LNCAP (cell line): ENCODE data around the gene NOL6.

Experiments
- TF ChIP-seq, protein P1 (sequence below): fragments of 450-650 bp; IDR thresholded peaks from 2 replicates; pipeline ENCODE4 v1.5.1; 2017; ENCODE audit warnings: mild to moderate bottlenecking

Gene NOL6

DNA sequence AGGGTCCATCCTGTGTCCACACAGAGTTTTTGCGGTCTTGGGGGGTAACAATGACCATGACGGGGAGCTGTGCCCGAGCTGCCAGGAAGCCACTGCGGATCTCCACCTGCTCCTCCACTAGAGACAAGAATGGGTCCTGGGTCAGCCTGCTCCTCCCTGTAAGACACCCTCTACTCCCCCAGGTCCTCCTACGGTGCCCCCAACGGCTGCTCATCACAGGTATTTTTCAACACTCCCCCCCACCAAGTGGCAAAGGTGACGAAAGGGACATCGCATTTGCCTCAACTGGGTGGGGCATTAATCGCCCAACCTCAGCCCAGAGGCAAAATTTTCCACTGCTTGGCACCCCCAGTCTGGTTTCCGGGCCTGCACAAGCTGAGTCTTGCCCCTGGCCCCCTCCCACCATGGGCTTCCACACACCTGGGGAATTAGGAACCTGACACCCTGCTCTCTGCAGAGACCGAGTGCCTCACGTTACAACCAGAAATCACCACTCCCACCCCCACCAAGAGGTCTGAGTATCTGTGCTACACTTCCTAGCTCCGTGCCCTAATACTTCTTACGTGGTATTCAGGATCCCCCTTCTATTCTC is 9.6 kb downstream of the NOL6 start:
- TF ChIP-seq, protein P1, sequence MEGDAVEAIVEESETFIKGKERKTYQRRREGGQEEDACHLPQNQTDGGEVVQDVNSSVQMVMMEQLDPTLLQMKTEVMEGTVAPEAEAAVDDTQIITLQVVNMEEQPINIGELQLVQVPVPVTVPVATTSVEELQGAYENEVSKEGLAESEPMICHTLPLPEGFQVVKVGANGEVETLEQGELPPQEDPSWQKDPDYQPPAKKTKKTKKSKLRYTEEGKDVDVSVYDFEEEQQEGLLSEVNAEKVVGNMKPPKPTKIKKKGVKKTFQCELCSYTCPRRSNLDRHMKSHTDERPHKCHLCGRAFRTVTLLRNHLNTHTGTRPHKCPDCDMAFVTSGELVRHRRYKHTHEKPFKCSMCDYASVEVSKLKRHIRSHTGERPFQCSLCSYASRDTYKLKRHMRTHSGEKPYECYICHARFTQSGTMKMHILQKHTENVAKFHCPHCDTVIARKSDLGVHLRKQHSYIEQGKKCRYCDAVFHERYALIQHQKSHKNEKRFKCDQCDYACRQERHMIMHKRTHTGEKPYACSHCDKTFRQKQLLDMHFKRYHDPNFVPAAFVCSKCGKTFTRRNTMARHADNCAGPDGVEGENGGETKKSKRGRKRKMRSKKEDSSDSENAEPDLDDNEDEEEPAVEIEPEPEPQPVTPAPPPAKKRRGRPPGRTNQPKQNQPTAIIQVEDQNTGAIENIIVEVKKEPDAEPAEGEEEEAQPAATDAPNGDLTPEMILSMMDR: no peak

DNA sequence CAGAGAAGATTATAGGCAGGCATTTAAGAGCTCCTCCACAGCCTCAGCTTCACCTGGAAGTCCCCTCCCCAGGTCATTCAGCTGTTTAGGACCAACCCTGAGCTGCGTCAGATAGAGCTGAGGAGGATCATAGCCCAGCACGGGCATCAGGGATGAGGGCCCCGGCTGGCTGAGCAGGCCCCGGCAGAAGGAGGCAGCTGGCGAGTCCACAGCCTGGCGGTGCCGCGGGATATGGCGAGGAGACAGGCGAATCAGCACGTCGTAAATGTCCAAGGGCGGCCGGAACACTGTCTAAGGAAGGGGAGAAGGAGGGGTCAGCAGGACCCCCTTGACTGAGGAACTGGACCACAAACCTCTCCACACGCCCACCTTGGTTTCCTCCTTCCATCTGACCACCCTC is 10.6 kb downstream of the NOL6 start:
- TF ChIP-seq, protein P1: no peak

- TF ChIP-seq, protein P1: no peak
Measured at GRCh38 chr9:33461492-33461891, 12.2 kb downstream of the NOL6 start.

GRCh38 chr9:33460854-33461253 is 12.9 kb downstream of the NOL6 start:
- TF ChIP-seq, protein P1: no peak

DNA sequence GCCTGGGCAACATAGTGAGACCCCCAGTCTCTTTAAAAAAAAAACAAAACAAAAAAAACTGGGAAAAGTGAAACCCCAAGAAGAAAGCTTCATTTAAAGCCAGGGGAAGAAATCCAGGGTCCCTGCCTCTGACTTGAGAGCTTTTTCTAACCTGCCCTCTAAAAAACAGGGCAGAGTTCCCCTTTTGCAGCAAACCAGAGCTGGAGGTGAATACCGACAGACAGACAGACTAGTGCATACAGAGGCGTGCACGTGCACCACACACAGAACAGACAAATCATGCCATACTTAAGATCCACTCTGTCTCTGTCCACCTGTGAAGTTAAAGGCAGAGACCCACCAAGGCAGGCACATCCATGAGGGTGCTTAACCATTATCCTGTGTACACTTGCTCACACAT is 14.6 kb downstream of the NOL6 start:
- TF ChIP-seq, protein P1: no peak

- TF ChIP-seq, protein P1: no peak
Measured at GRCh38 chr9:33458444-33458843, 15.3 kb downstream of the NOL6 start.

DNA sequence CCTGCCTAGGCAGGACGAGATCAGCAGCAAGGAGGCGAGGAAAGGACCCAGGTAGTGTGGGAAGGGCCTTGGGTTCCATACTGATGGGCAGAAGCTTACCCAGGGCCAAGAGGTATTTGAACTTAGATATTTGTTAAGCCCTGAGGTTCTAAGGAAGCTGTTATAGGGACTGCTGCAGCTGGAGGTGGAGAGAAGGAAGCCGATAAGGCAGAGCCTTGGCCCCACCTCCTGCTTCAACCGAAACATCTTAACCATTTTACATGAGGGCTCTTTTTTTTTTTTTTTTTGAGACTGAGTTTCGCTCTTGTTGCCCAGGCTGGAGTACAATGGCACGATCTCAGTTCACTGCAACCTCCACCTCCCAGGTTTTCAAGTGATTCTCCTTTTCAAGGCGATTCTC is 17.8 kb downstream of the NOL6 start:
- TF ChIP-seq, protein P1: no peak
